Hepatocyte (in vitro differentiated cells): ENCODE results near the gene SPHK1. TPM values are rescaled to one million over a fixed set of nuclear protein-coding genes. Genes with fewer than 3 reads are reported as not detected.

ENCODE experiments used
- DNase-seq: peaks from one replicate; pipeline ENCODE4 v3.0.0-alpha.2; 2016; ENCODE audit warnings: low spot score
- H2AFZ ChIP-seq: fragments of 200-600 bp; sonication (generic); 2 replicates; pipeline ENCODE4 v1.6.0; 2016; ENCODE audit warnings: antibody characterized with exemption, mild to moderate bottlenecking
- H3K27ac ChIP-seq: fragments of 200-600 bp; sonication (generic); 2 replicates; pipeline ENCODE4 v1.5.1; 2016; ENCODE audit warnings: mild to moderate bottlenecking
- H3K27me3 ChIP-seq: fragments of 200-600 bp; sonication (generic); 2 replicates; pipeline ENCODE4 v1.6.1; 2016
- H3K36me3 ChIP-seq: fragments of 200-600 bp; sonication (generic); replicated peaks from 2 replicates; pipeline ENCODE4 v1.5.1; 2016; ENCODE audit warnings: low read depth; ENCODE audit not compliant: insufficient read depth
- H3K4me1 ChIP-seq: fragments of 200-600 bp; sonication (generic); 2 replicates; pipeline ENCODE4 v1.5.1; 2016; ENCODE audit warnings: mild to moderate bottlenecking, moderate library complexity; ENCODE audit not compliant: insufficient read depth
- H3K4me2 ChIP-seq: fragments of 200-600 bp; sonication (generic); 2 replicates; pipeline ENCODE4 v1.6.0; 2016
- H3K4me3 ChIP-seq: fragments of 200-600 bp; sonication (generic); 2 replicates; pipeline ENCODE4 v1.5.1; 2016; ENCODE audit warnings: mild to moderate bottlenecking
- H3K79me2 ChIP-seq: fragments of 200-600 bp; sonication (generic); 2 replicates; pipeline ENCODE4 v1.6.0; 2017; ENCODE audit warnings: mild to moderate bottlenecking
- H3K9me2 ChIP-seq: fragments of 200-600 bp; sonication (generic); replicated peaks from 2 replicates; pipeline ENCODE4 v1.6.0; 2017; ENCODE audit warnings: mild to moderate bottlenecking; ENCODE audit not compliant: insufficient read depth
- H3K9me3 ChIP-seq: fragments of 200-600 bp; sonication (generic); 2 replicates; pipeline ENCODE4 v1.5.1; 2016; ENCODE audit warnings: low read depth, mild to moderate bottlenecking
- H4K20me1 ChIP-seq: fragments of 200-600 bp; sonication (generic); 2 replicates; pipeline ENCODE4 v1.6.0; 2016; ENCODE audit warnings: mild to moderate bottlenecking; ENCODE audit not compliant: insufficient read depth, poor library complexity, severe bottlenecking
- EZH2 ChIP-seq: fragments of 200-600 bp; sonication (generic); IDR thresholded peaks from 2 replicates; pipeline ENCODE4 v1.6.1; 2016; ENCODE audit warnings: antibody characterized with exemption, mild to moderate bottlenecking, borderline replicate concordance
- EZH2phosphoT487 ChIP-seq: fragments of 200-600 bp; sonication (generic); IDR thresholded peaks from one replicate; pipeline ENCODE4 v1.6.1; 2018; ENCODE audit warnings: antibody characterized with exemption, mild to moderate bottlenecking, low read depth, moderate library complexity; ENCODE audit not compliant: unreplicated experiment, severe bottlenecking
- WGBS: methylation state at CpG from one replicate; pipeline ENCODE4 v1.1.6; 2016; ENCODE audit warnings: low lambda C conversion rate; ENCODE audit errors: missing lambda C conversion rate; 5-methylcytosine and 5-hydroxymethylcytosine counted together
- polyA plus RNA-seq: library from polyadenylated mRNA; unstranded; fragments of >200 nt; fragmentation: Nextera tagmentation; extraction: Ambion mirVana; gene quantifications from 2 replicates; pipeline ENCODE4 v1.2.1, GENCODE V29; 2016
- total RNA-seq: library from RNA; depleted of rRNA; stranded (reverse); fragments of >200 nt; gene quantifications from 2 replicates; pipeline ENCODE4 v1.2.3, GENCODE V29; 2014
- TF ChIP-seq, protein P1 (sequence below): fragments of 200-600 bp; sonication (generic); IDR thresholded peaks from 2 replicates; pipeline ENCODE4 v1.5.1; 2016; ENCODE audit warnings: antibody characterized with exemption, mild to moderate bottlenecking; ENCODE audit not compliant: poor library complexity

Gene SPHK1
- total and polyA plus RNA-seq, 2 experiments from 2014 or later, result 5.2 to 15.2 TPM

DNA sequence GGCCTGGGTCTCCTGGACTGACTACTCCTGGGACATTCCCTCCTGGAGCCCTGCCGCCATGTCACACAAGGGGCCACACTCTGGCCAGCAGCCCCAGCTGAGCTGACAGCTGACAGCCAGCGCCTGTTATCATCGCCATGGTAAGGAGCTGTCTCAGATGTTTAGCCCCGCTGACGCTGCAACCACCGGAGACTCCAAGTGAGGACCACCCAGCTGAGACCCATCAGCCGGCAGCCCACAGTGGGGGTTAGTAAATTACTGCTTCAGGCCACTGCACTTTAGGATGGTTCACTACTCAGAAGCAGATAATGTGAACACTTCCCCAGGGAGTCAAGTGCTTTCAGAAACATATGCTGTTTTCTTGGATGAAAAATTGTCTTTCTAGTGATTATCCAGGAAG, 14.6 kb upstream of the SPHK1 start:
- Histone ChIP-seq H3K4me3 (no peak overlapping the region), H3K79me2 (no peaks in the 10 kb centered on the region), H3K9me2 (no peaks in the 10 kb centered on the region), H3K4me2 (no peak overlapping the region), H4K20me1 (no peaks in the 10 kb centered on the region), H3K4me1 (peaks cover 7% of the 10 kb centered on the region), H3K9me3 (no peaks in the 10 kb centered on the region), H3K36me3 (no peaks in the 10 kb centered on the region), H2AFZ (no peak overlapping the region), H3K27me3 (no peaks in the 10 kb centered on the region), H3K27ac (peak overlapping the region; percentile 76)
- DNase-seq, result no peak
- WGBS, result 60% methylated on average over 7 of the region's 7 CpGs
- TF ChIP-seq EZH2phosphoT487 (no peak), EZH2 (no peak)
- TF ChIP-seq, protein P1, sequence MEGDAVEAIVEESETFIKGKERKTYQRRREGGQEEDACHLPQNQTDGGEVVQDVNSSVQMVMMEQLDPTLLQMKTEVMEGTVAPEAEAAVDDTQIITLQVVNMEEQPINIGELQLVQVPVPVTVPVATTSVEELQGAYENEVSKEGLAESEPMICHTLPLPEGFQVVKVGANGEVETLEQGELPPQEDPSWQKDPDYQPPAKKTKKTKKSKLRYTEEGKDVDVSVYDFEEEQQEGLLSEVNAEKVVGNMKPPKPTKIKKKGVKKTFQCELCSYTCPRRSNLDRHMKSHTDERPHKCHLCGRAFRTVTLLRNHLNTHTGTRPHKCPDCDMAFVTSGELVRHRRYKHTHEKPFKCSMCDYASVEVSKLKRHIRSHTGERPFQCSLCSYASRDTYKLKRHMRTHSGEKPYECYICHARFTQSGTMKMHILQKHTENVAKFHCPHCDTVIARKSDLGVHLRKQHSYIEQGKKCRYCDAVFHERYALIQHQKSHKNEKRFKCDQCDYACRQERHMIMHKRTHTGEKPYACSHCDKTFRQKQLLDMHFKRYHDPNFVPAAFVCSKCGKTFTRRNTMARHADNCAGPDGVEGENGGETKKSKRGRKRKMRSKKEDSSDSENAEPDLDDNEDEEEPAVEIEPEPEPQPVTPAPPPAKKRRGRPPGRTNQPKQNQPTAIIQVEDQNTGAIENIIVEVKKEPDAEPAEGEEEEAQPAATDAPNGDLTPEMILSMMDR, result no peak

DNA sequence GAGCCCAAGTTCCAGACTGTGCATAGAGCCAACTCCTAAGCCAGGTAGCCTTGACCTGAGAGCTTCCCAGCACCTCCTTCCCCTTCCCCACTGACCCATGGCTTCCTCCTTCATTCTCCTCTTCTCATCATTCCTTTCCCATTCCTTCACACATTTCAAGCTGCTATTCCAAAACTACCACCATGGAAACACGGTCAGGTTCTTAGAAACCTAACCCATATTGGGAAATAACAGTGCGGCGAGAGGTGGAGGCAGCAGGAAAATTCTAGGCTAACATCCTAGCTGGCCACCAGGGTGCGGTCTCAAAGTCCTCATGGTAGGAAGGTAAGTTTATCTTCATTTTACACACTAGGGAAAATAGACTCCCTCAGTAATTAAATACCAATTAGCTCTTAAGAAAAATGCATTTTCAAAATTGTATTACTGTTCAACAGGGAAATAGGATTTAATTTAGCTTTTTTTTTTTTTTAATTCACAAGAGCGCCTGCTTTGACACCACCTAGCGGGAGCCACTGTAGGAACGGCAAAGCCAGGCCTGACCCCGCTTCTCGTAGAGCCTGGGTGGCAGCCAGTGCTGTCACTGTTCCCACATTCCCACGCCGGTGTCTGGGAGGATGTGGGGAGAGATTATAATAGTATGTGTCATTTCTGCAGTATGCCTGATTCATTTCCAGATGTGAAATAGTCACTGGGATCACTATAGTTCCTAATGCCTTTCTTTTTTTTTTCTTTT, 14.0 kb upstream of the SPHK1 start:
- Histone ChIP-seq H3K4me2 (no peak overlapping the region), H3K36me3 (no peaks in the 10 kb centered on the region), H3K9me3 (no peaks in the 10 kb centered on the region), H2AFZ (no peak overlapping the region), H3K4me1 (peaks cover 7% of the 10 kb centered on the region), H3K9me2 (no peaks in the 10 kb centered on the region), H3K27ac (no peak overlapping the region), H3K4me3 (no peak overlapping the region), H3K27me3 (no peaks in the 10 kb centered on the region), H3K79me2 (no peaks in the 10 kb centered on the region), H4K20me1 (no peaks in the 10 kb centered on the region)
- WGBS, result 78% methylated on average over 11 of the region's 11 CpGs
- no peak for DNase-seq
- TF ChIP-seq EZH2phosphoT487 (no peak), EZH2 (no peak)
- TF ChIP-seq, protein P1, result peak; percentile 9

DNA sequence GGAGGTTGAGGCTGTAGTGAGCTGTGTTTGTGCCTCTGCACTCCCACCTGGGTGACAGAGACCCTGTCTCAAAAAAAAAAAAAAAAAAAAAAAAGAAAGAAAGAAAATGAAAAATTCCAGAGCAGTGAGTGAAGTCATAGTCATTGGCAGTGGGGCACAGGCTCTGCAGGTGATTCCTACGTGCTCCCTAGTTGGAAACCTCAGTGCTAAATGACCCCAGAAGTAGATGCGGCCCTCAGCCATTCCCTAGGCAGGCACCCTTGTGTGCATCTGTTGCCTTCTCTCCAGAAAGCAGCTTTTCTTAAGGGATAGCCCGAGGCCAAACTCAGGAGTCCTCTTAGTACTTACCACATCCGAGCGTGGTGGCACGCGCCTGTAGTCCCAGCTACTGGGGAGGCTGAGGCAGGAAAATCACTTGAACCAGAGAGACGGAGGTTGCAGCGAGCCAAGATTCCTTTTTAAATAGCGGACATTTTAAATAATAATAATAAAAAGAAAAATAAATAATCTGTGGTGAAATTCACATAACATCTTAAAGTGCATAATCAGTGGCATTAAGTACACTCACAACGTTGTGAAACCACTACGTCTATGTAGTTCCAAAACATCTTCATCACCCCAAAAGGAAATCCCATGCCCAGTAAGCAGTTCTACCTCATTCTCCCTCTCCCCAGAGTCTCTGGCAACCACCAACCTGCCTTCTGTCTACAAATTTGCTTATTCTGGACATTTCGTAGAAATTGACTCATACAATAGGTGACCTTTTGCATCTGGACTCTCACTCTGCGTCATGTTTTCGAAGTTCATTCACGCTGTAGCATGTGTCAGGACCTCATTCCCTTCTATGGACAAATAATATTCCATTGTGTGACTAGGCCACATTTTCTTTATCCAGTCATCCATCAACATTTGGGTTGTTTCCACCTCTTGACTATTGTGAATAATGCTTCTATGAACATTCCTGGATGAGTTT, 12.5 kb upstream of the SPHK1 start:
- no peak overlapping the region for H3K27ac ChIP-seq
- peaks cover 7% of the 10 kb centered on the region for H3K4me1 ChIP-seq
- no peak overlapping the region for H2AFZ ChIP-seq
- no peaks in the 10 kb centered on the region for H3K9me2 ChIP-seq
- no peak for DNase-seq
- H3K4me3 ChIP-seq, result no peak overlapping the region
- no peaks in the 10 kb centered on the region for H3K9me3 ChIP-seq
- H4K20me1 ChIP-seq, result no peaks in the 10 kb centered on the region
- TF ChIP-seq EZH2 (no peak), EZH2phosphoT487 (no peak)
- TF ChIP-seq, protein P1, result no peak
- no peaks in the 10 kb centered on the region for H3K79me2 ChIP-seq
- H3K27me3 ChIP-seq, result no peaks in the 10 kb centered on the region
- no peaks in the 10 kb centered on the region for H3K36me3 ChIP-seq
- no peak overlapping the region for H3K4me2 ChIP-seq
- 95% methylated on average over 16 of the region's 16 CpGs for WGBS
